Keratinocyte (primary cell): ENCODE data around the gene LRIT2. TPM values are rescaled to one million over a fixed set of nuclear protein-coding genes. Genes with fewer than 3 reads are reported as not detected.

ENCODE experiments used
- DNase-seq: peaks from one replicate; pipeline ENCODE4 v3.0.0-alpha.2; 2011; ENCODE audit warnings: low read depth, missing footprints, low spot score
- FAIRE-seq: peaks from 2 replicates; lab custom pipeline; 2011; peaks lifted over from hg19 to GRCh38; lab: Jason Lieb, UNC
- H2AFZ ChIP-seq: 2 replicates; pipeline ENCODE4 v1.6.0; 2012; ENCODE audit warnings: low read length, control low read depth, inconsistent platforms; ENCODE audit not compliant: control insufficient read depth
- H3K27ac ChIP-seq: 2 replicates; pipeline ENCODE4 v1.5.1; 2011; ENCODE audit warnings: low read length; ENCODE audit not compliant: control insufficient read depth, insufficient read depth
- H3K27me3 ChIP-seq: 3 replicates; pipeline ENCODE4 v1.6.0; 2011; ENCODE audit warnings: low read length; ENCODE audit not compliant: control insufficient read depth, insufficient read depth; ENCODE audit errors: extremely low read depth
- H3K36me3 ChIP-seq, 2 experiments: 2 replicates in 1 of 2; 3 replicates in 1 of 2; pipeline ENCODE4 v1.5.1; 2011; ENCODE audit warnings: low read length in 2 of 2, mild to moderate bottlenecking in 1 of 2; ENCODE audit not compliant: control insufficient read depth in 2 of 2, insufficient read depth in 2 of 2; ENCODE audit errors: extremely low read depth in 1 of 2
- H3K4me1 ChIP-seq: 3 replicates; pipeline ENCODE4 v1.5.1; 2011; ENCODE audit warnings: low read length; ENCODE audit not compliant: control insufficient read depth, insufficient read depth; ENCODE audit errors: extremely low read depth
- H3K4me2 ChIP-seq: 3 replicates; pipeline ENCODE4 v1.6.0; 2011; ENCODE audit warnings: low read depth, low read length; ENCODE audit not compliant: control insufficient read depth, insufficient read depth; ENCODE audit errors: extremely low read depth
- H3K4me3 ChIP-seq, 3 experiments: fragments of 200-600 bp in 1 of 3; sonication (generic) in 1 of 3; 2 replicates in 2 of 3; 3 replicates in 1 of 3; pipeline ENCODE4 v1.5.1; 2011 to 2016; ENCODE audit warnings: low read length in 3 of 3, mild to moderate bottlenecking in 3 of 3, control low read depth in 2 of 3, inconsistent platforms in 1 of 3, low read depth in 1 of 3, mixed read lengths in 1 of 3, mixed run types in 1 of 3, moderate library complexity in 1 of 3; ENCODE audit not compliant: control insufficient read depth in 2 of 3, insufficient read depth in 2 of 3; ENCODE audit errors: extremely low read depth in 1 of 3
- H3K79me2 ChIP-seq: 2 replicates; pipeline ENCODE4 v1.6.0; 2012; ENCODE audit warnings: low read length; ENCODE audit not compliant: control insufficient read depth, insufficient read depth
- H3K9ac ChIP-seq: 3 replicates; pipeline ENCODE4 v1.6.0; 2011; ENCODE audit warnings: low read length; ENCODE audit not compliant: control insufficient read depth, insufficient read depth; ENCODE audit errors: extremely low read depth
- H3K9me1 ChIP-seq: 3 replicates; pipeline ENCODE4 v1.6.0; 2011; ENCODE audit warnings: low read length; ENCODE audit not compliant: control insufficient read depth, insufficient read depth; ENCODE audit errors: extremely low read depth
- H3K9me3 ChIP-seq: 2 replicates; pipeline ENCODE4 v1.5.1; 2012; ENCODE audit warnings: low read depth, low read length; ENCODE audit not compliant: control insufficient read depth
- H4K20me1 ChIP-seq: 3 replicates; pipeline ENCODE4 v1.6.0; 2011; ENCODE audit warnings: low read length; ENCODE audit not compliant: control insufficient read depth, insufficient read depth; ENCODE audit errors: extremely low read depth
- CTCF ChIP-seq, 3 experiments: IDR thresholded peaks in 1 of 3; conservative IDR thresholded peaks in 1 of 3; optimal IDR thresholded peaks in 1 of 3; 2 replicates in 2 of 3; 3 replicates in 1 of 3; pipeline versions ENCODE3 to v1.5.1; 2011; ENCODE audit warnings: low read length in 3 of 3, mild to moderate bottlenecking in 3 of 3, moderate library complexity in 2 of 3, control low read depth in 1 of 3, inconsistent platforms in 1 of 3; ENCODE audit not compliant: insufficient read depth in 2 of 3; ENCODE audit errors: extremely low read depth in 1 of 3
- EZH2 ChIP-seq: IDR thresholded peaks from one replicate; pipeline ENCODE4 v1.6.1; 2012; ENCODE audit warnings: inconsistent platforms, mild to moderate bottlenecking, low read length, moderate library complexity
- dilution Hi-C: fragments of 300-500 bp; cut with MboI; formaldehyde crosslinking; loops from one replicate; pipeline ENCODE4 v1.7.0; 2020; ENCODE audit warnings: low sequenced_read_pairs; ENCODE audit not compliant: extremely low pct_ligation_motif_present
- polyA plus RNA-seq, 5 experiments: library from polyadenylated mRNA; depleted of rRNA in 3 of 5; stranded (reverse) in 3 of 5; stranded (forward) in 1 of 5; unstranded in 1 of 5; fragments of >200 nt; gene quantifications; 1 replicate in 1 of 5; 2 replicates in 3 of 5; 3 replicates in 1 of 5; pipeline versions ENCODE4 v1.2.1 to v1.2.3, GENCODE V29; 2011 to 2012; ENCODE audit warnings: missing spikeins in 2 of 5, low read depth in 1 of 5, low replicate concordance in 1 of 5

Gene LRIT2
- polyA plus RNA-seq, 1 donor (not counting 4 experiments of a cell fraction or from before 2014, with no cell fraction given): not detected

- H4K20me1 ChIP-seq: no peaks in the 10 kb centered on the region
- no peaks in the 10 kb centered on the region for H3K36me3 ChIP-seq
- dilution Hi-C loops: no loop called here
- H3K4me1 ChIP-seq: peaks cover 23% of the 10 kb centered on the region
- peak overlapping the region; percentile 66 for H3K4me2 ChIP-seq
- H3K4me3 ChIP-seq: no peak overlapping the region
- DNase-seq (peak; percentile 100), FAIRE-seq (peak; percentile 99)
- no peak for TF ChIP-seq EZH2
- no peak for TF ChIP-seq CTCF (optimal IDR thresholded peaks at IDR 0.05 in 1 of 3, IDR thresholded peaks at IDR 0.05 in 1 of 3, conservative IDR thresholded peaks at IDR 0.05 in 1 of 3; ENCODE audit: extremely low read depth in 1 of 3, insufficient read depth in 2 of 3, low read length in 3 of 3)
- peak overlapping the region; percentile 93 for H3K27ac ChIP-seq
- no peaks in the 10 kb centered on the region for H3K9me3 ChIP-seq
- no peaks in the 10 kb centered on the region for H3K27me3 ChIP-seq
- peaks cover 3% of the 10 kb centered on the region for H3K9me1 ChIP-seq
- H3K9ac ChIP-seq: peak overlapping the region; percentile 50
- peak overlapping the region; percentile 11 for H2AFZ ChIP-seq
- no peaks in the 10 kb centered on the region for H3K79me2 ChIP-seq
Measured at GRCh38 chr10:84179059-84179710, 46.2 kb downstream of the LRIT2 start.

GRCh38 chr10:84178160-84178609, 47.2 kb downstream of the LRIT2 start:
- dilution Hi-C loops: no loop called here
- FAIRE-seq: peak; percentile 75
- Histone ChIP-seq H3K9me3 (no peaks in the 10 kb centered on the region), H3K9me1 (peaks cover 3% of the 10 kb centered on the region), H2AFZ (peak overlapping the region; percentile 81), H3K4me1 (peaks cover 23% of the 10 kb centered on the region), H3K9ac (peak overlapping the region; percentile 33), H3K79me2 (no peaks in the 10 kb centered on the region), H4K20me1 (no peaks in the 10 kb centered on the region), H3K27me3 (no peaks in the 10 kb centered on the region), H3K4me3 (no peak overlapping the region), H3K4me2 (peak overlapping the region; percentile 66), H3K27ac (peak overlapping the region; percentile 90), H3K36me3 (no peaks in the 10 kb centered on the region)
- no peak for DNase-seq
- TF ChIP-seq EZH2: no peak
- no peak for TF ChIP-seq CTCF (optimal IDR thresholded peaks at IDR 0.05 in 1 of 3, IDR thresholded peaks at IDR 0.05 in 1 of 3, conservative IDR thresholded peaks at IDR 0.05 in 1 of 3; ENCODE audit: extremely low read depth in 1 of 3, insufficient read depth in 2 of 3, low read length in 3 of 3)
